ENCODE results near the gene COL2A1. TPM values are rescaled to one million over a fixed set of nuclear protein-coding genes. Genes with fewer than 3 reads are reported as not detected.

The COL2A1 gene
- polyA plus RNA-seq, 1 donor (not counting 4 experiments of a cell fraction or from before 2014, with no cell fraction given): 0.03 TPM

- Histone ChIP-seq H3K4me1 (ENCODE audit: control insufficient read depth, extremely low read depth, insufficient read depth, low read length) (peaks cover 6% of the 10 kb centered on the region), H4K20me1 (ENCODE audit: control insufficient read depth, extremely low read depth, insufficient read depth, low read length) (no peaks in the 10 kb centered on the region), H3K9me3 (ENCODE audit: control insufficient read depth, low read depth, low read length) (no peaks in the 10 kb centered on the region), H3K27ac (ENCODE audit: control insufficient read depth, insufficient read depth, low read length) (no peak overlapping the region), H3K79me2 (ENCODE audit: control insufficient read depth, insufficient read depth, low read length) (no peaks in the 10 kb centered on the region), H3K9ac (ENCODE audit: control insufficient read depth, extremely low read depth, insufficient read depth, low read length) (no peak overlapping the region), H3K27me3 (ENCODE audit: control insufficient read depth, extremely low read depth, insufficient read depth, low read length) (no peaks in the 10 kb centered on the region), H3K36me3 (ENCODE audit: control insufficient read depth in 2 of 2, extremely low read depth in 1 of 2, insufficient read depth in 2 of 2, low read length in 2 of 2) (peaks cover 0 to 5% of the 10 kb centered on the region in 2 experiments), H3K9me1 (ENCODE audit: control insufficient read depth, extremely low read depth, insufficient read depth, low read length) (no peaks in the 10 kb centered on the region), H3K4me2 (ENCODE audit: control insufficient read depth, extremely low read depth, insufficient read depth, low read depth, low read length) (no peak overlapping the region), H3K4me3 (ENCODE audit: control insufficient read depth in 2 of 3, extremely low read depth in 1 of 3, insufficient read depth in 2 of 3, low read depth in 1 of 3, low read length in 3 of 3) (no peak overlapping the region), H2AFZ (ENCODE audit: control insufficient read depth, low read length) (no peak overlapping the region)
- DNase-seq (ENCODE audit: low read depth, low spot score) (no peak), FAIRE-seq (no peak)
- dilution Hi-C loops (cut with MboI; ENCODE audit: extremely low pct_ligation_motif_present, low sequenced_read_pairs): no loop called here
- TF ChIP-seq CTCF (optimal IDR thresholded peaks at IDR 0.05 in 1 of 3, IDR thresholded peaks at IDR 0.05 in 1 of 3, conservative IDR thresholded peaks at IDR 0.05 in 1 of 3; ENCODE audit: extremely low read depth in 1 of 3, insufficient read depth in 2 of 3, low read length in 3 of 3) (no peak), EZH2 (IDR thresholded peaks at IDR 0.05; ENCODE audit: low read length) (no peak)
Measured at GRCh38 chr12:47972895-47973294, 31.4 kb downstream of the COL2A1 start.

- H3K27ac ChIP-seq (ENCODE audit: control insufficient read depth, insufficient read depth, low read length): no peak overlapping the region
- no peaks in the 10 kb centered on the region for H4K20me1 ChIP-seq (ENCODE audit: control insufficient read depth, extremely low read depth, insufficient read depth, low read length)
- H3K4me2 ChIP-seq (ENCODE audit: control insufficient read depth, extremely low read depth, insufficient read depth, low read depth, low read length): no peak overlapping the region
- no peak for TF ChIP-seq CTCF (optimal IDR thresholded peaks at IDR 0.05 in 1 of 3, IDR thresholded peaks at IDR 0.05 in 1 of 3, conservative IDR thresholded peaks at IDR 0.05 in 1 of 3; ENCODE audit: extremely low read depth in 1 of 3, insufficient read depth in 2 of 3, low read length in 3 of 3)
- TF ChIP-seq EZH2 (IDR thresholded peaks at IDR 0.05; ENCODE audit: low read length): no peak
- no peak for FAIRE-seq
- no peaks in the 10 kb centered on the region for H3K79me2 ChIP-seq (ENCODE audit: control insufficient read depth, insufficient read depth, low read length)
- no peaks in the 10 kb centered on the region for H3K9me1 ChIP-seq (ENCODE audit: control insufficient read depth, extremely low read depth, insufficient read depth, low read length)
- dilution Hi-C loops (cut with MboI; ENCODE audit: extremely low pct_ligation_motif_present, low sequenced_read_pairs): no loop called here
- H3K9me3 ChIP-seq (ENCODE audit: control insufficient read depth, low read depth, low read length): no peaks in the 10 kb centered on the region
- H3K27me3 ChIP-seq (ENCODE audit: control insufficient read depth, extremely low read depth, insufficient read depth, low read length): no peaks in the 10 kb centered on the region
- H2AFZ ChIP-seq (ENCODE audit: control insufficient read depth, low read length): no peak overlapping the region
- no peaks in the 10 kb centered on the region for H3K4me1 ChIP-seq (ENCODE audit: control insufficient read depth, extremely low read depth, insufficient read depth, low read length)
- no peak overlapping the region for H3K4me3 ChIP-seq (ENCODE audit: control insufficient read depth in 2 of 3, extremely low read depth in 1 of 3, insufficient read depth in 2 of 3, low read depth in 1 of 3, low read length in 3 of 3)
- H3K9ac ChIP-seq (ENCODE audit: control insufficient read depth, extremely low read depth, insufficient read depth, low read length): no peak overlapping the region
- peaks cover 7 to 16% of the 10 kb centered on the region in 2 experiments for H3K36me3 ChIP-seq (ENCODE audit: control insufficient read depth in 2 of 2, extremely low read depth in 1 of 2, insufficient read depth in 2 of 2, low read length in 2 of 2)
- no peak for DNase-seq (ENCODE audit: low read depth, low spot score)
Measured at GRCh38 chr12:47970843-47971242, 33.4 kb downstream of the COL2A1 start.

All from keratinocyte (primary cell).